CD4-positive, alpha-beta T cell treated with Interleukin-17A for 1 hour (primary cell): ENCODE data around the gene ABLIM2.
A peak's percentile ranks its signal among the peaks of the same experiment; 100 is the strongest.

Source experiments
- DNase-seq: peaks from one replicate; pipeline ENCODE4 v3.0.0-alpha.2; 2020

The ABLIM2 gene

GRCh38 chr4:7992846-7993245, 165.8 kb downstream of the ABLIM2 start:
- DNase-seq, result no peak

- no peak for DNase-seq
Measured at GRCh38 chr4:7990807-7991459, 167.7 kb downstream of the ABLIM2 start.

GRCh38 chr4:7989654-7990053, 169.0 kb downstream of the ABLIM2 start:
- no peak for DNase-seq

DNA sequence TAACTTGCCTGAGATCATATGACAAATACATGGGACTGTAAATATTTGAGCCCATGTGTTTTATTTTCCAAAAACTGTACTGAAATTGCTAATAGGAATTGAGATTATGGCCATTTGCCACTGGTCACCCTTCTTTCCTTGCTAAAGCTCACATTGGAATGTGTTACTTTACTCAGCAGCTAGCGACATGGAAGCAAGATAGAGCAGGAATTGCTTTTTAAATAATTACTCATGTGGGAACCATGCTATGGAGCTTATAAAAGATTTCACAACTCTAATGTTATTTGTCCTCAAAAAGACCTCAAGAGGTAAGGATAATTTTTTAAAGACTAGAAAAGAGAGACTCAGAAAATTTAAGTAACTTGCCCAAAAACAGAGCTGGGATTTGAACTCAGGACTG, 170.2 kb downstream of the ABLIM2 start:
- no peak for DNase-seq

GRCh38 chr4:7987148-7987989, 171.2 kb downstream of the ABLIM2 start:
- DNase-seq, result peak; percentile 81

- no peak for DNase-seq
Measured at GRCh38 chr4:7985891-7986441, 172.6 kb downstream of the ABLIM2 start.

DNA sequence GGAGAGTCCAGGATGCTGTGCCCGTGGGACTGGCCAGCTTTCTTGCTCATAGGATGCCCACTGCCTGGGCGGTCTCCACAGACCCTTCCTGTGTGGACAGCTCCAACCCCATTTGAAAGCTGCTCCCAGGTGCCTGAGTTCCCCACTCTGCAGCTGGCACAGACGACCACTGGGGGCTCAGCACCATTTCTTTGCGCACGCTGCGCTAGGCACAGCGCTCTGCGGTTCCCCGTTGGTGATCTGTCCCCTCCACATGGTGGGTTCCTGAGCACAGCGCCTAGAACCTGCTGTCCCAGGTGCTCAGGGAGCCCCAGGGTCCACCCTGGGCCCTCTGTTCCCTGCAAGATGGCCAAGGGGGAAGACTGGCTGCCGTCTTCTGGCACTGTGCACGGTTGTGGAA, 173.5 kb downstream of the ABLIM2 start:
- no peak for DNase-seq

DNA sequence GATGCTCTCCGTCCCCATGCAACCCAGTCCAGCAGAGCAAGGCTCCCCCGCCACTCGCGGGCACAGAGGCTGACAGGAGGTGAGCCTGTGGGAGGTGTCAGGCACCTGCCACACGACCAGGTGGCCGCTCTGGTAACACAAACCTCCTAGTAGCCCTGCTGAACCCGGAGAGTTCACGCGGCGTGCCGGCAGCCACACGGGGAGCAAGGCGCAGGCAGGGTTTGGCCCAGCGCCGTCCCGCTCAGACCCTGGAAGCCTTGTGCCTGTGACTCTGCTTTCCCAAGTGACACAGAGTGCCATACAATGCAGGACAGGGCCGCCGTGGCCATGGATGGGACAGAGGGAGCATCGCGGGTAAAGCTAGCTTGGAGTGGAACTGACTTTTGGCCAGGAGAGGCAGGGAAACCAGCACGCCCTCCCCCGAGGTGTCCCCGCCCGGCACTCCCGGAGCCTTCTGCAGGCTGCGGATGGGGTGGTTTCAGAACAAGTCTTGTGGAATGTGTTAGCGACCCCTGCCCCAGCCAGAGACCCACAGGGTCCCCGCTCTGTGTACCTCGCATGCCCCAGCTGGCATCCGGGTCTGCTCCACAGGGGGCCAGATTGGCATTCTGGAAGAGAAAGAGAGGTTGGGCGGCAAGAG, 174.2 kb downstream of the ABLIM2 start:
- DNase-seq, result no peak

- no peak for DNase-seq
Measured at GRCh38 chr4:7983296-7983695, 175.3 kb downstream of the ABLIM2 start.

GRCh38 chr4:7981738-7982394, 176.7 kb downstream of the ABLIM2 start:
- no peak for DNase-seq

- DNase-seq, result no peak
Measured at GRCh38 chr4:7980036-7980435, 178.6 kb downstream of the ABLIM2 start.

- no peak for DNase-seq
Measured at GRCh38 chr4:7979652-7979968, 179.0 kb downstream of the ABLIM2 start.

- no peak for DNase-seq
Measured at GRCh38 chr4:7978907-7979651, 179.5 kb downstream of the ABLIM2 start.

- no peak for DNase-seq
Measured at GRCh38 chr4:7978489-7978888, 180.1 kb downstream of the ABLIM2 start.

- no peak for DNase-seq
Measured at GRCh38 chr4:7976634-7977033, 182.0 kb downstream of the ABLIM2 start.

DNA sequence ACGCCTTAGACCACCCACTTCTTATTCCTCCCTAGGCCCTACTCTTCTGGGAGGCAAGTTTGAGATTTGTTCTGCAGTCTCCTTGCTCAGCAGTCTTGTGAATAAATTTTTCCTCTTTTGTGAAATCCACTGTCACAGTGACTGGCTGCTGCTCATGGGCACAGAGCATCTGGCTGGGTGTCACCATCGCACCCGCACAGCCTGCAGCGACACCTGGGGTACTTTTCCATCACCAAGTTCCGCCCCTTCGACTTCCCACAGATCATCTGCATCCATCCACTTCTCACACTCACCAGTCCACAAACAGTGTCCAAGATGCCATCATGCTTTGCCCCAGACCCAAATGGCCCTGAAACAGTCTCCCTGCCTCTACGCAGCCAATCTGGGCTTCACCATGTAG, 182.6 kb downstream of the ABLIM2 start:
- DNase-seq, result no peak

DNA sequence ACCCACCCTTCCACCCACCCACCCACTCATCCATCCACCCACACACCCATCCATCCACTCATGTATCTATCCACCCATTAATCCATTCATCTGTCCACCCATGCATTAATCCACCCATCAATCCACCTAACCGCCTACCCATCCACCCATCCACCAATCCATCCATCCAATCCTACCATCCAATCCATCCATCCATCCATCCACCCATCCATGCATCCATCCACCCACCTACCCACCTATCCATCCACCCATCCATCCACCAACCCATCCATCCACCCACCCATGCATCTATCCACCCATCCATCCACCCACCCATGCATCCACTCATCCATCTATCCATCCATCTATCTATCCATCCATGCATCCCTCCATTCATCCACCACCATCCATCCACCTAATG, 184.2 kb downstream of the ABLIM2 start:
- no peak for DNase-seq

DNA sequence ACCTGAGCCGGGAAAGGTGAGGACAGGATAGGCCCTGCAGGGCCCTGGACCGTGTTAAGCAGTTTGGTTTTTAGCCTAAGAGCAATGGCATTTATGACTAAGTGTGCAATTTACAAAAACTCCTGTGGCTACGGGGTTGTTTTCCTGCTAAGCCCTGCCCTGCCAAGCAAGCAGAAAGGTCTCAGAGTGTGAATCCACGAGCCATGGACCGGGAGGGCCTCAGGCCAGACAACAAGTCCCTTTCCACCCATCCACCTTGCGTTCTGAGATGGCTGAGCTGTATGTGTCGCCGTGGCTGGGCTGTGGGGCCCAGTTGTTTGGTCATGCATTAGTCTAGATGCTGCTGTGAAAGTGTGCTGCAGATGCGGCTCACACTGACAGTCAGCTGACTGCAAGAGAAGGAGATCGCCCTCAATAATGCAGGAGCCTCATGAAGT, 185.1 kb downstream of the ABLIM2 start:
- peak; percentile 10 for DNase-seq

DNA sequence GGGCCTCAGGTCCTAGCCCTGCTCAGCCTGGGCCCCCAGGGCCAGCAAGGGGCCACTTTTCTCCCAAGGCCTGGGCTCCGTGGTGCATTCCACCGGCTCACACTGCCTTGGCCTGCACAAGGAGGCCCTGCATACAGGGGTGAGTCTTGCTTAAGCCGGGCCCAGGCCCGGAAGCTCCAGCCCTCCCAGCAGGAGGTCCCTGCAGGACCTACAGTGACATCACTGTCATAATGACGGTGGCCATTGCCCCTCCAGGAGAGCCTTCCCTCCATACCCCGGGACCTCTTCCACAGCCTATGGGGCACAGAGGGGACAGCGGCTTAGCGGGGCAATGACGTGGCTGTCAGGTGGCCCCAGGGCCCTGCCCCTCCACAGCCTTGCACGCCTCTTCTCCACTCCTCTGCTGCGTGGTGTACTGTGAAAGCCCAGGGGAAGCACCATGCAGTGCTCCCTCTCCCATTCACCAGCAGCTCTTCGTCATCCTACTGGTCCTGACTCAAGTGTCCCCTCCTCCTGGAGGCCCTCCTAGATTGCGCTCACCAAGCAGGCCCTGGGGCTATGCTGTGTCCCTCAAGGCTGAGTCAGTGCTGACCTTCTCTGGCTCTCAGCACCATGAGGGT, 186.6 kb downstream of the ABLIM2 start:
- DNase-seq, result peak; percentile 15

DNA sequence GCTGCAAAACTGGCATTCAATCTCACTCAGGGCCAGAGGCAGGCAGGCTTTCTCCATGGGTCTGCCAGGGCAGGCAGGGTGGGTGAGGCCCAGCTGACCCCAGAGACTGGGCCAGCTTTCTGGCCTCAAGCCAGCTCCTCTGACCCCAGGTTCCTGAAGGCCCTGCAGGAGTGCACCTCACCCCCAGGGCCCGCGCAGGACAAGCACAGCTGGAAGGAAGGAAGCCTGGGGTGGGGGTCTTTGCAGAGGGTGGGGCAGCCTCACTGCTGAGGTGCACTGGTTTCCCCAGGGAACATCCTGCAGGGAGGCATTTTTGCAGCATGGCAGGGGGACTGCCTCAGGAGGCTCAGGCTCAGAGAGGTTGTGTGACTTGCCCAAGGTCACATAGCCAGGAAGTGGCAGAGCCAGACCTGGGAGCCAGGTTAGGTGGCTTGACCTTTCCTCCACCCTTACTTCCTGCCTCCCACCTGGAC, 187.4 kb downstream of the ABLIM2 start:
- no peak for DNase-seq

- no peak for DNase-seq
Measured at GRCh38 chr4:7970361-7970946, 188.2 kb downstream of the ABLIM2 start.
